K562 (cell line): ENCODE results near the gene PATJ. TPM values are rescaled to one million over a fixed set of nuclear protein-coding genes. Genes with fewer than 3 reads are reported as not detected.

ENCODE experiments used
- ATAC-seq: fragments of 200-7000 bp; cut with Tn5 transposase; 3 replicates; pipeline ENCODE4 v1.9.1; 2020; ENCODE audit warnings: moderate library complexity
- BruUV-seq: library from RNA; stranded (reverse); fragments of 400-500 nt; replicated peaks from 2 replicates; lab custom pipeline; 2021; lab: Mats Ljungman, UMichigan
- CTCF ChIA-PET: fragments of 300-600 bp; formaldehyde crosslinking; extraction: SDS; loops from one replicate; lab custom pipeline; 2021; ENCODE audit warnings: low intra/inter-chr PET ratio; lab: Yijun Ruan, JAX
- POLR2A ChIA-PET: fragments of 300-600, 350-650 bp; sonication (Branson Sonifier 250); formaldehyde crosslinking; extraction: SDS; loops from one replicate; lab custom pipeline; 2021; ENCODE audit warnings: antibody characterized with exemption, inconsistent platforms; lab: Yijun Ruan, JAX
- DNase-seq, 4 experiments: peaks; one replicate each; pipeline versions ENCODE4 v3.0.0 to v3.0.0-alpha.2; 2011 to 2018; ENCODE audit warnings: low spot score in 3 of 4, mixed read lengths in 3 of 4; ENCODE audit errors: extremely low read depth in 1 of 4
- FAIRE-seq: peaks from 2 replicates; lab custom pipeline; 2011; peaks lifted over from hg19 to GRCh38; lab: Jason Lieb, UNC
- H2AFZ ChIP-seq: 2 replicates; pipeline ENCODE4 v1.6.0; 2011; ENCODE audit warnings: low read depth, low read length, control low read depth, inconsistent platforms
- H3K27ac ChIP-seq: fragments of 200-600 bp; 3 replicates; pipeline ENCODE4 v1.8.0; 2011; ENCODE audit warnings: low read depth, mild to moderate bottlenecking, control low read depth, inconsistent platforms, low read length, moderate library complexity, mixed read lengths; ENCODE audit errors: extremely low read depth
- H3K27me3 ChIP-seq, 2 experiments: fragments of 300-600 bp in 1 of 2; 2 replicates in 1 of 2; 3 replicates in 1 of 2; pipeline versions ENCODE4 v1.6.0 to v1.8.0; 2011; ENCODE audit warnings: inconsistent platforms in 2 of 2, low read length in 2 of 2, mild to moderate bottlenecking in 1 of 2, mixed read lengths in 1 of 2, moderate library complexity in 1 of 2; ENCODE audit not compliant: control insufficient read depth in 2 of 2, insufficient read depth in 2 of 2
- H3K36me3 ChIP-seq: fragments of 300-600 bp; 3 replicates; pipeline ENCODE4 v1.8.0; 2011; ENCODE audit warnings: mild to moderate bottlenecking, low read length, inconsistent platforms; ENCODE audit not compliant: control insufficient read depth, insufficient read depth
- H3K4me1 ChIP-seq, 2 experiments: fragments of 200-600 bp in 1 of 2; replicated peaks in 1 of 2; 2 replicates in 1 of 2; 3 replicates in 1 of 2; pipeline versions ENCODE4 v1.5.1 to v1.8.0; 2011; ENCODE audit warnings: inconsistent platforms in 2 of 2, low read length in 2 of 2, mild to moderate bottlenecking in 1 of 2, mixed read lengths in 1 of 2, moderate library complexity in 1 of 2; ENCODE audit not compliant: control insufficient read depth in 2 of 2, insufficient read depth in 2 of 2
- H3K4me2 ChIP-seq: 2 replicates; pipeline ENCODE4 v1.6.1; 2011; ENCODE audit warnings: low read length, control low read depth, inconsistent platforms, mixed read lengths; ENCODE audit not compliant: insufficient read depth
- H3K4me3 ChIP-seq: fragments of 200-600 bp; sonication (generic), shearing (Covaris generic); 2 replicates; pipeline ENCODE4 v1.5.1; 2016; ENCODE audit warnings: control low read depth, inconsistent platforms
- H3K79me2 ChIP-seq: fragments of 200-600 bp; 3 replicates; pipeline ENCODE4 v1.8.0; 2011; ENCODE audit warnings: low read length, inconsistent platforms; ENCODE audit not compliant: control insufficient read depth, insufficient read depth
- H3K9ac ChIP-seq, 2 experiments: 2 replicates each; pipeline versions ENCODE4 v1.6.0 to v1.6.1; 2011; ENCODE audit warnings: low read depth in 2 of 2, low read length in 2 of 2, control low read depth in 1 of 2, inconsistent platforms in 1 of 2, mild to moderate bottlenecking in 1 of 2, mixed read lengths in 1 of 2; ENCODE audit not compliant: insufficient read depth in 1 of 2
- H3K9me1 ChIP-seq: one replicate; pipeline ENCODE4 v1.6.0; 2011; ENCODE audit warnings: inconsistent platforms, mild to moderate bottlenecking, low read length, moderate library complexity; ENCODE audit not compliant: control insufficient read depth, insufficient read depth
- H3K9me3 ChIP-seq: replicated peaks from 2 replicates; pipeline ENCODE4 v1.5.1; 2011; ENCODE audit warnings: low read depth, low read length, inconsistent platforms; ENCODE audit not compliant: control insufficient read depth, insufficient read depth
- H4K20me1 ChIP-seq: replicated peaks from 2 replicates; pipeline ENCODE4 v1.6.1; 2011; ENCODE audit warnings: low read length, inconsistent platforms, mixed read lengths; ENCODE audit not compliant: control insufficient read depth, insufficient read depth
- ELF1 ChIP-seq: fragments of 200-800 bp; sonication (Bioruptor generic); IDR thresholded peaks from 2 replicates; pipeline ENCODE4 v1.6.1; 2016; ENCODE audit warnings: missing genetic modification characterization, missing compliant biosample characterization
- RBM22 ChIP-seq: fragments of 200-400 bp; formaldehyde crosslinking; IDR thresholded peaks from 2 replicates; pipeline ENCODE4 v1.6.1; 2018; ENCODE audit warnings: low read length, low read depth; ENCODE audit not compliant: poor library complexity, severe bottlenecking
- TOE1 ChIP-seq, 2 experiments: fragments of 450-650 bp in 1 of 2; sonication (generic) in 1 of 2; formaldehyde crosslinking in 1 of 2; IDR thresholded peaks; 2 replicates each; pipeline versions ENCODE4 v1.7.1 to v1.8.0; 2016 to 2022; ENCODE audit warnings: borderline replicate concordance in 2 of 2, mild to moderate bottlenecking in 2 of 2, antibody characterized with exemption in 1 of 2, inconsistent platforms in 1 of 2, low read depth in 1 of 2, missing genetic modification reagents in 1 of 2, moderate library complexity in 1 of 2
- WGBS: fragments of 100-300 bp; shearing (Covaris generic); methylation state at CpG from one replicate; pipeline ENCODE4 v1.1.6; 2016; ENCODE audit warnings: low coverage, mixed read lengths; ENCODE audit not compliant: insufficient coverage; ENCODE audit errors: missing lambda C conversion rate; 5-methylcytosine and 5-hydroxymethylcytosine counted together
- in situ Hi-C: fragments of 300-500 bp; cut with MboI; formaldehyde crosslinking; loops from 4 replicates; pipeline ENCODE4 v1.15.0; 2018; ENCODE audit warnings: inconsistent platforms, mixed read lengths
- intact Hi-C: fragments of 100-400 bp; cut with micrococcal nuclease; formaldehyde crosslinking; loops from 2 replicates; pipeline ENCODE4 v1.14.2; 2022
- polyA plus RNA-seq, 8 experiments: library from polyadenylated mRNA; depleted of rRNA in 4 of 8; stranded (reverse) in 5 of 8; unstranded in 3 of 8; fragments of >200 nt; fragmentation: Nextera tagmentation in 2 of 8; fragmentation: Illumina TruSeq in 1 of 8; extraction: Ambion mirVana in 2 of 8; extraction: Trizol in 1 of 8; gene quantifications; 2 replicates each; pipeline versions ENCODE4 v1.2.1 to v1.2.3, GENCODE V29; 2011 to 2014; ENCODE audit warnings: inconsistent platforms in 1 of 8, missing spikeins in 1 of 8
- total RNA-seq, 7 experiments: library from RNA; depleted of rRNA in 6 of 7; stranded (reverse); fragments of >200 nt in 6 of 7; fragmentation: Illumina TruSeq in 2 of 7; extraction: Trizol in 2 of 7; gene quantifications; 2 replicates each; pipeline versions ENCODE4 v1.2.1 to v1.2.3, GENCODE V29; 2011 to 2021; ENCODE audit warnings: low replicate concordance in 1 of 7
- TF ChIP-seq, protein P1 (sequence below): fragments of 450-650 bp; IDR thresholded peaks from 2 replicates; pipeline ENCODE4 v1.6.1; 2016; ENCODE audit warnings: low read depth
- TF ChIP-seq, protein P2 (sequence below): fragments of 250-450 bp; sonication (Bioruptor Pico); IDR thresholded peaks from 2 replicates; pipeline ENCODE4 v1.5.0; 2021; ENCODE audit warnings: mild to moderate bottlenecking, borderline replicate concordance
- TF ChIP-seq, protein P3 (sequence below), 2 experiments: fragments of 450-650 bp in 1 of 2; sonication (generic) in 1 of 2; formaldehyde crosslinking in 1 of 2; IDR thresholded peaks in 1 of 2; conservative IDR thresholded peaks in 1 of 2; 2 replicates each; pipeline versions ENCODE4 v1.6.1 to v1.8.1; 2016 to 2023; ENCODE audit warnings: mild to moderate bottlenecking in 2 of 2, moderate library complexity in 2 of 2, inconsistent platforms in 1 of 2, missing genetic modification reagents in 1 of 2

The PATJ gene
- total and polyA plus RNA-seq, 9 of the 15 experiments (the other 6 are each of a cell fraction or from before 2014, with no cell fraction given), result 0.22 TPM; not detected in 8

DNA sequence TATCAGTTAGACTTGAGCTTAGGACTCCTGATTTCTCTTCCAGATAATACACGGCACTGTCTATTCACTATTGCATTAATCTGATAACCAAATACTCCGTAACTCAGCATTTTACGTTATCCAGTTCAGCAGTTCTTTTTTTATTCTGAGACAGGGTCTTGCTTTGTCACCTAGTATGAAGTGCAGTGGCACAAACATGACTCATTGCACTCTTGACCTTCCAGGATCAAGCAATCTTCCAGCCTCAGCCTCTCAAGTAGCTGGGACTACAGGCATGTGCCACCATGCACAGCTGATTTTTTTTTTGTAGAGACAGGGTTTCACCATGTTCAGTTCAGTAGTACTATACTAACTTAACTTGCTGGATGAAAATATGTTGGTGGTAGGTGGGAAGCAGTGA lies 156.4 kb downstream of the PATJ start:
- Histone ChIP-seq H3K36me3 (no peaks in the 10 kb centered on the region), H2AFZ (no peak overlapping the region), H3K9me1 (no peaks in the 10 kb centered on the region), H3K4me2 (no peak overlapping the region), H3K4me3 (no peak overlapping the region), H3K79me2 (no peaks in the 10 kb centered on the region), H3K9me3 (no peaks in the 10 kb centered on the region), H4K20me1 (no peaks in the 10 kb centered on the region), H3K4me1 (no peaks in the 10 kb centered on the region), H3K9ac (no peak overlapping the region), H3K27ac (no peak overlapping the region), H3K27me3 (peaks cover 7 to 13% of the 10 kb centered on the region in 2 experiments; a peak in 4 of 5 replicates)
- intact Hi-C loops (no loop called here), in situ Hi-C loops (no loop called here)
- BruUV-seq, result no TSS peak
- ATAC-seq (no peak), DNase-seq (peak in 1 of 4 experiments; percentile 5), FAIRE-seq (no peak)
- TF ChIP-seq, protein P1, sequence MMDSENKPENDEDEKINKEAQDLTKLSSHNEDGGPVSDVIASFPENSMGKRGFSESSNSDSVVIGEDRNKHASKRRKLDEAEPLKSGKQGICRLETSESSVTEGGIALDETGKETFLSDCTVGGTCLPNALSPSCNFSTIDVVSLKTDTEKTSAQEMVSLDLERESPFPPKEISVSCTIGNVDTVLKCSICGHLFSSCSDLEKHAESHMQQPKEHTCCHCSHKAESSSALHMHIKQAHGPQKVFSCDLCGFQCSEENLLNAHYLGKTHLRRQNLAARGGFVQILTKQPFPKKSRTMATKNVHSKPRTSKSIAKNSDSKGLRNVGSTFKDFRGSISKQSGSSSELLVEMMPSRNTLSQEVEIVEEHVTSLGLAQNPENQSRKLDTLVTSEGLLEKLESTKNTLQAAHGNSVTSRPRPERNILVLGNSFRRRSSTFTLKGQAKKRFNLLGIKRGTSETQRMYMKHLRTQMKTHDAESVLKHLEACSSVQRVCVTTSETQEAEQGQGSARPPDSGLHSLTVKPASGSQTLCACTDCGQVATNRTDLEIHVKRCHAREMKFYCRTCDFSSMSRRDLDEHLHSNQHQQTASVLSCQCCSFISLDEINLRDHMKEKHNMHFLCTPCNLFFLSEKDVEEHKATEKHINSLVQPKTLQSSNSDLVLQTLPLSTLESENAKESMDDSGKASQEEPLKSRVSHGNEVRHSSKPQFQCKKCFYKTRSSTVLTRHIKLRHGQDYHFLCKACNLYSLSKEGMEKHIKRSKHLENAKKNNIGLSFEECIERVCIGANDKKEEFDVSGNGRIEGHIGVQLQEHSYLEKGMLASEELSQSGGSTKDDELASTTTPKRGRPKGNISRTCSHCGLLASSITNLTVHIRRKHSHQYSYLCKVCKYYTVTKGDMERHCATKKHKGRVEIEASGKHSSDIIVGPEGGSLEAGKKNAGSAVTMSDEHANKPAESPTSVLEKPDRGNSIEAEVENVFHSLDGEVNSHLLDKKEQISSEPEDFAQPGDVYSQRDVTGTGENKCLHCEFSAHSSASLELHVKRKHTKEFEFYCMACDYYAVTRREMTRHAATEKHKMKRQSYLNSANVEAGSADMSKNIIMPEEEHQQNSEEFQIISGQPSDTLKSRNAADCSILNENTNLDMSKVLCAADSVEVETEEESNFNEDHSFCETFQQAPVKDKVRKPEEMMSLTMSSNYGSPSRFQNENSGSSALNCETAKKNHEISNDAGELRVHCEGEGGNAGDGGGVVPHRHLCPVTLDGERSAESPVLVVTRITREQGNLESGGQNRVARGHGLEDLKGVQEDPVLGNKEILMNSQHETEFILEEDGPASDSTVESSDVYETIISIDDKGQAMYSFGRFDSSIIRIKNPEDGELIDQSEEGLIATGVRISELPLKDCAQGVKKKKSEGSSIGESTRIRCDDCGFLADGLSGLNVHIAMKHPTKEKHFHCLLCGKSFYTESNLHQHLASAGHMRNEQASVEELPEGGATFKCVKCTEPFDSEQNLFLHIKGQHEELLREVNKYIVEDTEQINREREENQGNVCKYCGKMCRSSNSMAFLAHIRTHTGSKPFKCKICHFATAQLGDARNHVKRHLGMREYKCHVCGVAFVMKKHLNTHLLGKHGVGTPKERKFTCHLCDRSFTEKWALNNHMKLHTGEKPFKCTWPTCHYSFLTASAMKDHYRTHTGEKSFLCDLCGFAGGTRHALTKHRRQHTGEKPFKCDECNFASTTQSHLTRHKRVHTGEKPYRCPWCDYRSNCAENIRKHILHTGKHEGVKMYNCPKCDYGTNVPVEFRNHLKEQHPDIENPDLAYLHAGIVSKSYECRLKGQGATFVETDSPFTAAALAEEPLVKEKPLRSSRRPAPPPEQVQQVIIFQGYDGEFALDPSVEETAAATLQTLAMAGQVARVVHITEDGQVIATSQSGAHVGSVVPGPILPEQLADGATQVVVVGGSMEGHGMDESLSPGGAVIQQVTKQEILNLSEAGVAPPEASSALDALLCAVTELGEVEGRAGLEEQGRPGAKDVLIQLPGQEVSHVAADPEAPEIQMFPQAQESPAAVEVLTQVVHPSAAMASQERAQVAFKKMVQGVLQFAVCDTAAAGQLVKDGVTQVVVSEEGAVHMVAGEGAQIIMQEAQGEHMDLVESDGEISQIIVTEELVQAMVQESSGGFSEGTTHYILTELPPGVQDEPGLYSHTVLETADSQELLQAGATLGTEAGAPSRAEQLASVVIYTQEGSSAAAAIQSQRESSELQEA, result no peak
- TF ChIP-seq, protein P2, sequence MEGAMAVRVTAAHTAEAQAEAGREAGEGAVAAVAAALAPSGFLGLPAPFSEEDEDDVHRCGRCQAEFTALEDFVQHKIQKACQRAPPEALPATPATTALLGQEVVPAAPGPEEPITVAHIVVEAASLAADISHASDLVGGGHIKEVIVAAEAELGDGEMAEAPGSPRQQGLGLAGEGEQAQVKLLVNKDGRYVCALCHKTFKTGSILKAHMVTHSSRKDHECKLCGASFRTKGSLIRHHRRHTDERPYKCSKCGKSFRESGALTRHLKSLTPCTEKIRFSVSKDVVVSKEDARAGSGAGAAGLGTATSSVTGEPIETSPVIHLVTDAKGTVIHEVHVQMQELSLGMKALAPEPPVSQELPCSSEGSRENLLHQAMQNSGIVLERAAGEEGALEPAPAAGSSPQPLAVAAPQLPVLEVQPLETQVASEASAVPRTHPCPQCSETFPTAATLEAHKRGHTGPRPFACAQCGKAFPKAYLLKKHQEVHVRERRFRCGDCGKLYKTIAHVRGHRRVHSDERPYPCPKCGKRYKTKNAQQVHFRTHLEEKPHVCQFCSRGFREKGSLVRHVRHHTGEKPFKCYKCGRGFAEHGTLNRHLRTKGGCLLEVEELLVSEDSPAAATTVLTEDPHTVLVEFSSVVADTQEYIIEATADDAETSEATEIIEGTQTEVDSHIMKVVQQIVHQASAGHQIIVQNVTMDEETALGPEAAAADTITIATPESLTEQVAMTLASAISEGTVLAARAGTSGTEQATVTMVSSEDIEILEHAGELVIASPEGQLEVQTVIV, result no peak
- TF ChIP-seq ELF1 (tag), result no peak
- no peak for TF ChIP-seq RBM22
- TF ChIP-seq TOE1 (IDR thresholded peaks at IDR 0.05; ENCODE audit: borderline replicate concordance), result no peak
- no peak for TF ChIP-seq TOE1 (CRISPR knock-in tag; IDR thresholded peaks at IDR 0.05; ENCODE audit: borderline replicate concordance, low read depth)
- TF ChIP-seq, protein P3, sequence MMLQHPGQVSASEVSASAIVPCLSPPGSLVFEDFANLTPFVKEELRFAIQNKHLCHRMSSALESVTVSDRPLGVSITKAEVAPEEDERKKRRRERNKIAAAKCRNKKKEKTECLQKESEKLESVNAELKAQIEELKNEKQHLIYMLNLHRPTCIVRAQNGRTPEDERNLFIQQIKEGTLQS (IDR thresholded peaks at IDR 0.05), result 0 out of 2 replicates have a peak, but pooled peaks have one; percentile 8
- TF ChIP-seq, protein P3 (CRISPR knock-in tag; conservative IDR thresholded peaks at IDR 0.05), result no peak
- 0% methylated on average over 3 of the region's 3 CpGs for WGBS
- ChIA-PET CTCF (no interaction called here), POLR2A (interaction anchor here (0.6 kb wide), 1 partner anchor 117 kb away, joined by 4 read pairs; no protein-coding TSS in a partner anchor)
